Inflammatory macrophage treated with lipopolysaccharide for 1 hour (primary cell): ENCODE measurements around the gene ARHGAP32.
"Not testable (repeated sequence)": the region's sequence is repeated elsewhere in the genome, so short reads cannot be mapped to it uniquely, and the experiment has no call there.

Experiments used
- DNase-seq, 2 donors: peaks; one replicate each; pipeline ENCODE4 v3.0.0-alpha.2; 2020 to 2022

The ARHGAP32 gene

GRCh38 chr11:128926437-128927107, 265.6 kb downstream of the ARHGAP32 start:
- no peak for DNase-seq

- DNase-seq = no peak
Measured at GRCh38 chr11:128926000-128926399, 266.1 kb downstream of the ARHGAP32 start.

- no peak for DNase-seq
Measured at GRCh38 chr11:128925250-128925600, 266.9 kb downstream of the ARHGAP32 start.

GRCh38 chr11:128924510-128925249, 267.4 kb downstream of the ARHGAP32 start:
- DNase-seq = no peak

GRCh38 chr11:128924104-128924503, 268.0 kb downstream of the ARHGAP32 start:
- no peak for DNase-seq

GRCh38 chr11:128921793-128922192, 270.3 kb downstream of the ARHGAP32 start:
- peak; percentile 69 to 99 for DNase-seq

- DNase-seq = no peak
Measured at GRCh38 chr11:128920666-128921065, 271.5 kb downstream of the ARHGAP32 start.

- DNase-seq = not testable (repeated sequence)
Measured at GRCh38 chr11:128919635-128920034, 272.5 kb downstream of the ARHGAP32 start.

- DNase-seq = peak; percentile 80 to 90
Measured at GRCh38 chr11:128919216-128919615, 272.9 kb downstream of the ARHGAP32 start.

GRCh38 chr11:128917144-128917724, 274.9 kb downstream of the ARHGAP32 start:
- DNase-seq = peak in 1 of 2 donors; percentile 59

GRCh38 chr11:128916681-128917080, 275.4 kb downstream of the ARHGAP32 start:
- DNase-seq = no peak

GRCh38 chr11:128916037-128916572, 276.0 kb downstream of the ARHGAP32 start:
- DNase-seq = no peak

- no peak for DNase-seq
Measured at GRCh38 chr11:128915149-128915521, 277.0 kb downstream of the ARHGAP32 start.
